HG03108 (cell line): ENCODE results near the gene ATN1.

Source experiments
- ATAC-seq: cut with Tn5 transposase; IDR thresholded peaks from one replicate; pipeline ENCODE4 v1.9.1; 2021; ENCODE audit warnings: moderate library complexity; ENCODE audit not compliant: unreplicated experiment

ATN1 gene

DNA sequence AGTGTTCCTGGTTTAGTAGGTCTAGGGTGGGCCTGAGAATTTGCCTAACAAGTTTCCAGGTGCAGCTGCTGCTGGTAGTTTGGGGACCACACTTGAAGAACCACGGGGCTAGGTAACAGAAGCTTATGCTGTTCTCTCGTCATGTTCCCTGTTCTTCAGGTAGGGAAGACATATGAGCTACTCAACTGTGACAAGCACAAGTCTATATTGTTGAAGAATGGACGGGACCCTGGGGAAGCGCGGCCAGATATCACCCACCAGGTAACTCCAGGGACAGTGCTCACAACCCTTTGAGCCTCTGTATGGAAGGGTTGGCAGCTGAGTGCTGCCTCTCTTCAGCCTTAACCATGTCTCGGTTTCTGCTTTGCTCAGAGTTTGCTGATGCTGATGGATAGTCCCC, 46.4 kb downstream of the ATN1 start:
- no peak for ATAC-seq

DNA sequence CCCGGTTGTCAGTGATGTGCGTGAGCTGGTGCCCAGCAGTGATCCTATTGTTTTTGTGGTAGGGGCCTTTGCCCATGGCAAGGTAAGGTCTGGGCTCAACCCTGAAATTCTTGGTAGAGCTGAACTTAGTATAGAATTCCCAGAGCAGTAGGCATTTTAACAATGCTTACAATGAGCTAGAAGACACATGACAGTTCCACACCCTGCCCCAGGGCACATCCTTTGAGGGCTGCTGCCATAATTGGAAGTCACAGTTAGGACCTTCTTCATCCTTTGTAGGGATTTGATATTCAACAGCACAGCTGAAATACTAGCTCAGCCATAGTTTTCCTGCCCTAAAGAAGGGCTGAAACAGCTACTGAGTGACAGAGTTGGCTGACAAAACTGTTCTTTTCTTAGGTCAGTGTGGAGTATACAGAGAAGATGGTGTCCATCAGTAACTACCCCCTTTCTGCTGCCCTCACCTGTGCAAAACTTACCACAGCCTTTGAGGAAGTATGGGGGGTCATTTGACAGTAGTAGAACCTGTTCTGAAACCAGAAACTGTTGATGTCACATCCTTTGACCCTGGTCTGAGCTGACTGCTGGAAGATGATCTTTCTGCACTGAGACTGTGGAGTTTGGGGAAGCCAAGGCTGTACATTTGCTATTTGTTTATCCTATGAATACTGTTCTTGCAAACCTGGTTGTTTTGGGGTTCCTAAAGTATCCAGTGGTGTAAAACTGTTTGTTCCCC, 47.7 kb downstream of the ATN1 start:
- ATAC-seq = no peak

DNA sequence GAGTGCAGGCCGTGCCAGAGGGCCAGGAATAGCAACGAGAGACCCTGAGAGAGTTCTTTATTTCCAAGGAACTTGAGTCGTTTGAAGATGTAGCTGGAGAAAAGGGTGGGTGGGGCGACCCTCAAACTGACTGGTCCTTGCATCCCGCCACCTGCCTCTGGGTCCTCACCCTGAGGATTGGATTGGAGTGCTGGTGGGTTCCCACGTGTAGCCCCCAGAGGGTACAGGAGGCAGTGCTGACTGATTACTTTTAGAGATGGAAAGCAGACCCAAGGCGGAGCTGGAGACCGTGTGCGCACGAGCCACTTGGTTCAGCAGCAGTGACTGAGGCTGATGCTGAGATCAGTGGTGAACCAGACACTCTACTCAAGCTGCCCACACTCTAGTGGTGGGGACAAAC, 49.9 kb downstream of the ATN1 start:
- no peak for ATAC-seq

GRCh38 chr12:6978188-6978587, 50.4 kb downstream of the ATN1 start:
- no peak for ATAC-seq

- ATAC-seq = no peak
Observed at GRCh38 chr12:6978611-6979011, 50.9 kb downstream of the ATN1 start.

- no peak for ATAC-seq
Observed at GRCh38 chr12:6979021-6979420, 51.3 kb downstream of the ATN1 start.

GRCh38 chr12:6979453-6979852, 51.7 kb downstream of the ATN1 start:
- no peak for ATAC-seq

GRCh38 chr12:6980075-6980474, 52.3 kb downstream of the ATN1 start:
- no peak for ATAC-seq

DNA sequence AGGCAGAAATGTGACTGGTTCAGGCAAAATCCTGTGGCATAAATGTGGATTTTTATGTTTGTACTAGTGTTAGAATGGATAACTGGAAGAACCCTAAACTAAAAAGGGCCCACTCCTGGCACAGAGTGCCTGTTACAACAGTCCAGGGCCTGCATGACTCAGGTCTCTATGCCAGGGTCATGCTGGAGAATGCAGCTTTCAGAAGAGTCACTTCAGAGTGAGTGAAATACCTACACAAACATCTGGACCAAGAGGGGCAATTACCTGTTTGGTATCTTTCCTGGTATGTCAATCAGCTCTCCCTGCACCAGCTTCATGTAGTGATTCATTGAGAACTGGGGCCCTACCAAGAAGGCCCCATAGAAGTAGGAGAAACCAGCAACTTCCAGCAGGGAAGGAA, 53.0 kb downstream of the ATN1 start:
- ATAC-seq = no peak

GRCh38 chr12:6981152-6982052, 53.6 kb downstream of the ATN1 start:
- ATAC-seq = no peak

- ATAC-seq = no peak
Observed at GRCh38 chr12:6982532-6982931, 54.8 kb downstream of the ATN1 start.

GRCh38 chr12:6987956-6988553, 60.3 kb downstream of the ATN1 start:
- ATAC-seq = no peak
